Tibial artery (tissue), 4 donors: ENCODE data around the gene ANKRD44.

ENCODE experiments used
- DNase-seq, 2 donors: peaks; one replicate each; pipeline ENCODE4 v3.0.0-alpha.2; 2019
- H3K27ac ChIP-seq, 2 donors: fragments of 200-600 bp; sonication (generic) in 1 of 2; 1 replicate in 1 of 2; 2 replicates in 1 of 2; pipeline ENCODE4 v1.5.1; 2018 to 2019; ENCODE audit warnings: mild to moderate bottlenecking in 1 of 2
- H3K27me3 ChIP-seq, 2 donors: fragments of 200-600 bp; sonication (generic) in 1 of 2; one replicate each; pipeline versions ENCODE4 v1.5.1 to v1.6.0; 2016 to 2019
- H3K36me3 ChIP-seq, 3 donors: fragments of 200-600 bp; sonication (generic) in 2 of 3; one replicate each; pipeline ENCODE4 v1.5.1; 2016 to 2019; ENCODE audit warnings: mild to moderate bottlenecking in 2 of 3
- H3K4me1 ChIP-seq, 4 donors: fragments of 200-600 bp; sonication (generic) in 2 of 4; 1 replicate in 3 of 4; 2 replicates in 1 of 4; pipeline ENCODE4 v1.5.1; 2016 to 2019
- H3K4me3 ChIP-seq, 2 donors: fragments of 200-600 bp; sonication (generic) in 1 of 2; 1 replicate in 1 of 2; 2 replicates in 1 of 2; pipeline ENCODE4 v1.5.1; 2018 to 2019; ENCODE audit warnings: mild to moderate bottlenecking in 2 of 2
- H3K9me3 ChIP-seq, 3 donors: fragments of 200-600 bp; sonication (generic) in 1 of 3; one replicate each; pipeline ENCODE4 v1.5.1; 2016 to 2019
- intact Hi-C: fragments of 100-400 bp; cut with DNase I; formaldehyde crosslinking; loops from one replicate; pipeline ENCODE4 v1.15.0; 2023; ENCODE audit warnings: low total_unique reads
- TF ChIP-seq, protein P1 (sequence below), 2 experiments: fragments of 200-600 bp in 1 of 2; fragments of 450-650 bp in 1 of 2; IDR thresholded peaks; one replicate each; pipeline ENCODE4 v1.5.1; 2017 to 2019; ENCODE audit warnings: antibody characterized with exemption in 2 of 2, mild to moderate bottlenecking in 1 of 2, moderate library complexity in 1 of 2

The ANKRD44 gene

DNA sequence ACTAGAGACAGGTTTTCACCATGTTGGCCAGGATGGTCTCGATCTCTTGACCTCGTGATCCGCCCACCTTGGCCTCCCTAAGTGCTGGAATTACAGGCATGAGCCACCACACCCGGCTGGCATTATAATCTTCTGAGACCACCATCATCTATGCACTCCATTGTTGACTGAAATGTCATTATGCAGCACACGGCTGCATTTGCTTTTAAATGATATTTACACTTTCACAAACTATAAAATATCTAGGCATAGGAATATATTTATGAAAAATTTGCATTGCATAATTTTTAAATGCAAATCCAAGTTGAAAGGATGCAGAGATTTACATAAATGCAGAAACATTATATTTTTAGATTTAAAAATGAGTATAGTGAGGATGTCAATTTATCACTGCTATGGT is 30.0 kb upstream of the ANKRD44 start:
- TF ChIP-seq, protein P1, sequence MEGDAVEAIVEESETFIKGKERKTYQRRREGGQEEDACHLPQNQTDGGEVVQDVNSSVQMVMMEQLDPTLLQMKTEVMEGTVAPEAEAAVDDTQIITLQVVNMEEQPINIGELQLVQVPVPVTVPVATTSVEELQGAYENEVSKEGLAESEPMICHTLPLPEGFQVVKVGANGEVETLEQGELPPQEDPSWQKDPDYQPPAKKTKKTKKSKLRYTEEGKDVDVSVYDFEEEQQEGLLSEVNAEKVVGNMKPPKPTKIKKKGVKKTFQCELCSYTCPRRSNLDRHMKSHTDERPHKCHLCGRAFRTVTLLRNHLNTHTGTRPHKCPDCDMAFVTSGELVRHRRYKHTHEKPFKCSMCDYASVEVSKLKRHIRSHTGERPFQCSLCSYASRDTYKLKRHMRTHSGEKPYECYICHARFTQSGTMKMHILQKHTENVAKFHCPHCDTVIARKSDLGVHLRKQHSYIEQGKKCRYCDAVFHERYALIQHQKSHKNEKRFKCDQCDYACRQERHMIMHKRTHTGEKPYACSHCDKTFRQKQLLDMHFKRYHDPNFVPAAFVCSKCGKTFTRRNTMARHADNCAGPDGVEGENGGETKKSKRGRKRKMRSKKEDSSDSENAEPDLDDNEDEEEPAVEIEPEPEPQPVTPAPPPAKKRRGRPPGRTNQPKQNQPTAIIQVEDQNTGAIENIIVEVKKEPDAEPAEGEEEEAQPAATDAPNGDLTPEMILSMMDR (IDR thresholded peaks at IDR 0.05): no peak
- intact Hi-C loops: no loop called here
- Histone ChIP-seq H3K4me3 (no peak overlapping the region), H3K4me1 (no peaks in the 10 kb centered on the region), H3K36me3 (no peaks in the 10 kb centered on the region), H3K27me3 (no peaks in the 10 kb centered on the region), H3K27ac (no peak overlapping the region), H3K9me3 (no peaks in the 10 kb centered on the region)
- no peak for DNase-seq

- no peaks in the 10 kb centered on the region for H3K27me3 ChIP-seq
- intact Hi-C loops: no loop called here
- H3K9me3 ChIP-seq: no peaks in the 10 kb centered on the region
- TF ChIP-seq, protein P1 (IDR thresholded peaks at IDR 0.05): no peak
- H3K4me1 ChIP-seq: no peaks in the 10 kb centered on the region
- no peak overlapping the region for H3K27ac ChIP-seq
- H3K4me3 ChIP-seq: no peak overlapping the region
- DNase-seq: no peak
- H3K36me3 ChIP-seq: no peaks in the 10 kb centered on the region
These were observed 29.1 kb upstream of the ANKRD44 start for GRCh38 chr2:197339496-197340220.

GRCh38 chr2:197339016-197339415 is 28.4 kb upstream of the ANKRD44 start:
- DNase-seq: no peak
- Histone ChIP-seq H3K27me3 (no peaks in the 10 kb centered on the region), H3K4me1 (no peaks in the 10 kb centered on the region), H3K4me3 (no peak overlapping the region), H3K9me3 (no peaks in the 10 kb centered on the region), H3K27ac (no peak overlapping the region), H3K36me3 (no peaks in the 10 kb centered on the region)
- intact Hi-C loops: no loop called here
- TF ChIP-seq, protein P1 (IDR thresholded peaks at IDR 0.05): no peak

GRCh38 chr2:197332641-197333040 is 22.1 kb upstream of the ANKRD44 start:
- DNase-seq: no peak
- H3K4me1 ChIP-seq: no peaks in the 10 kb centered on the region
- H3K36me3 ChIP-seq: no peaks in the 10 kb centered on the region
- H3K4me3 ChIP-seq: no peak overlapping the region
- no peaks in the 10 kb centered on the region for H3K27me3 ChIP-seq
- no peaks in the 10 kb centered on the region for H3K9me3 ChIP-seq
- no peak overlapping the region for H3K27ac ChIP-seq
- intact Hi-C loops: no loop called here
- TF ChIP-seq, protein P1 (IDR thresholded peaks at IDR 0.05): no peak

DNA sequence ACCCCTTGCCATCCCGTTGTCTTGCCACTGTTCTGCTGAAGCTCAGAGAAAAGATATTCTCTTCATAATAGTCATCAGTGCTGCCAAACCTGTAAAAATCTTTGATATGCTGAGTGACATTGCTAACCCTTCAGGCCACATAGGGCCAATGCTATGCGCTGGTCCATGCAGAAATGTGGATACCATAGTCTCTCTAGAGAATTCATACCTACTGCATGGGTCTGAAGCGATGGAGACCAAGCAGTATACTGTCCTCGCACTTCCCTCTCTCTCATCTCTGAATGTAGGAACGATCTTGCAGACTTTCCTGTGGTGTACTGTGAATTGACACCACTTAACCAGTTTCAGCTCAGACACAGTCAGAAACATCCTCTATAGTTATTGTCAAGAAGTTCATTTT is 17.9 kb upstream of the ANKRD44 start:
- intact Hi-C loops: no loop called here
- H3K4me1 ChIP-seq: no peaks in the 10 kb centered on the region
- no peaks in the 10 kb centered on the region for H3K36me3 ChIP-seq
- DNase-seq: no peak
- TF ChIP-seq, protein P1 (IDR thresholded peaks at IDR 0.05): no peak
- no peaks in the 10 kb centered on the region for H3K9me3 ChIP-seq
- H3K27me3 ChIP-seq: no peaks in the 10 kb centered on the region
- H3K27ac ChIP-seq: no peak overlapping the region
- no peak overlapping the region for H3K4me3 ChIP-seq
